Measurements from ENCODE around the gene SLC25A17. TPM values are rescaled to one million over a fixed set of nuclear protein-coding genes. Genes with fewer than 3 reads are reported as not detected.
"Not testable (repeated sequence)": the region's sequence is repeated elsewhere in the genome, so short reads cannot be mapped to it uniquely, and the experiment has no call there.

SLC25A17 gene
- total RNA-seq, 1 donor from 2014 or later: 14.7 TPM

DNA sequence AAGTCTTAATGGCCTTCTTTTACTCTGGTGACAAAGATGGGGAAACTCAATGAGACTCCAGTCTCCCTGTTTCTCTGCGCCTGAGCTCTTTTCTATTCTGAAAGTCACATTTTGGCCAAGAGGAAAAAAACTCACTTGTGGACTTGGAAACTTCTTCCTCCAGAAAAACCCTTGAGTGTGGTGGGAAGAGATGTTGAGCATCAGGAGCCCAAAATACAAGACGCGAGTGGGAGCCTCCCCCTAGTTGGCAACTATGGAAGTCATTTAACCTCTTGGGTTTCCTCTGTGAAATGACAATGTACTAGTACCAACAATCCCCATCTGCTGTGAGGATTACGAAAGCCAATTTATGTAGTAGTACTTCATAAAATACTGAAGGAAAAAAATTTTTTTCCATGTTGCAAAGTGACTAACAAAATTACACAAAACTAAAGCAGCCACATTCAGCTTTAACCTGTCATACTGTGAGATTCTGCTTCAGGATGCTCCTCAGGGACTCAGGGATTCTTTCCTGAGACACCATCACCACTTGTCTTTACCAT lies 524 bp upstream of the SLC25A17 start:
- no peak for DNase-seq (ENCODE audit: low read depth, low spot score)

GRCh38 chr22:40818192-40818746 lies 877 bp downstream of the SLC25A17 start:
- no peak for DNase-seq (ENCODE audit: low read depth, low spot score)

DNA sequence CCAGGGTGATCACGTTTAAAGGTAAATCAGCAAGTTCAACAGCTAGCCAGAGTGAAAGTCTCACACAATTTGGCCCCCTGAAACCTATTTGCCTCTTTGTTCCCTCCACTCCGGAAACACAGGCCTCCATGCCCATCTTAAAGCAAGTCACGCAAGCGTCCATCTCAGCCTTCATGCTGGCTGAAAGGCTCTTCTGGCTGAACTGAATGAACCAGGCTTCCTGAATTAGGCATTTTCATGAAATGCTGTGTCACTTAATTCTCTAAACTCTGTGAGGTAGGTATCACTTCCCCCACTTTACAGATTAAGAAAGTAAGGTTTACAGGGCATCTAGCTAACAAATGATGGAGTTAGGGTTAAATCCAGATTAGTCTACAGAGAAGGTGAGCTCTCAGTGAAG lies 1.4 kb downstream of the SLC25A17 start:
- DNase-seq (ENCODE audit: low read depth, low spot score): no peak

GRCh38 chr22:40813912-40814315 lies 5.2 kb downstream of the SLC25A17 start:
- no peak for DNase-seq (ENCODE audit: low read depth, low spot score)

DNA sequence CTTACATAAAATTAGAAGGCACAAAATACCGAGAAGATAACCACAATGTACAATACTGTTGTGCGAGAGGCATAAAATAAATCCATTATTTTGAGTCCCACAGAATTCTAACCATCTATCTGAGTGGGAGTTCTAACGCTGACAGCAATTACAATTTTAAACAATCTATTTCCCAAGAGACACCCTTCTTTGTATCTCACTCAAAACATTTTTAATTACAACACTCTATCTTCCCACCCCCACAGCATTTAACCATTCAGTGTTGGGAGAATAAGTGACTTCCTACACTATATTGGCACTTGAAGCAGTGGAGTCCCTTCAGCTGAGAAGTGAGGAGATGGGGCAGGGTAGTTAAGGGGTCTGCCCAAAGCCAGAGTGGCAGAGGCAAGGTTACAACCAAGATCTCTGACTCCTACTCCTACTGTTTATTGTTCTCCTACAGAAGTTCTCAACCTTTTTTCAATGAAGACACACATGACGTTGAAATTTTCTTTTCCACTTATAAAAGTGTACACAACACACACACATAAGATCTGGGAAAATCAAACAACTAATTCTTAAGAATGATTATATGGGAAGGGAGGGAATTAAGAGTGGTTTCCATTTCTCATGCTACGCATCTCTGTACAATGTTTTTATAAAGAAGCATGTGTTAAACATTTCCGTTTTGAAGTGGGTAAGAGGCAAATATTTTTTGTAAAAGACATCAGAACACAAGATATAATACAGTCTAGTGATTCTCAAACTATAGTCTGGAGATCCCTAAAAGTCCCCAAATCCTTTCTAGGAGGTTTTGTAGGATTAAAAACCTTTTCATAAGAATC lies 10.9 kb downstream of the SLC25A17 start:
- DNase-seq (ENCODE audit: low read depth, low spot score): no peak

DNA sequence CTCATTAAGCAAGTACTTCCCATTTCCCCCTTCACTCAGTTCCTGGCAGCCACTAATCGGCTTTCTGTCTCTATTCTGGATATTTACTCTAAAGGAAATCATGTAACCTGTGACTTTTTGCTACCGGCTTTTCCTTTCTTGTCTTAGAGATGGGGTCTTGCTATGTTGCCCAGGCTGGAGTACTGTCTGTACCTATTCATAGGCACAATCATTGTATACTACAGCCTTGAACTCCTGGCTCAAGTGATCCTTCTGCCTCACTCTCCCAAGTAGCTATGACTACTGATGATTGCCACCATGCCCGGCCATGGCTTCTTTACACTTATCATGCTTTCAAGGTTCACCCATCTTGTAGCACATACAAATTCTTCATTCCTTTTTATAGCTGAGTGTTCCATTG lies 12.4 kb downstream of the SLC25A17 start:
- DNase-seq (ENCODE audit: low read depth, low spot score): no peak

DNA sequence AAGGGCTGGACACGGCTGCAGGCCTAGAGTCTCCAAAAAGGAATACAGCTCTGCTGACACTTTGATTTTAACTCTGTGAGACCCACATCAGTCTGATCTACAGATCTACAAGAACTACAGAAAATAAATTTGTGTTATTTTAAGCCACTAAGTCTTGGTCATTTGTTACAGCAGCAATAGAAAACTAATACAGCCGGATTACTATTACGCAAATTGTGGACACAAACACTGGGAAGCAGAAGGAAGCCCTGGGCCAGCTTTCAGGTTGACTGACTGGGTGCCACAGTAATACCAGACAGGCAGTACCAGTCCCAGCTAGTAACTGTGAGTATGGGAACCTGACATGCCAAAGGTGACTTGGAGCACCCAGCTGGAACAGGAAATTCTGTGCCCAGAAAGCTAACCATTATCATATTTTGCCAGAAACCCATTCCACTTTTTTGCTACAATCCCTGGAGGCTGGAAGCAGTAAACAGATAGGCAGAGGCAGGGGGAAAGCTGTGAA lies 13.4 kb downstream of the SLC25A17 start:
- no peak for DNase-seq (ENCODE audit: low read depth, low spot score)

DNA sequence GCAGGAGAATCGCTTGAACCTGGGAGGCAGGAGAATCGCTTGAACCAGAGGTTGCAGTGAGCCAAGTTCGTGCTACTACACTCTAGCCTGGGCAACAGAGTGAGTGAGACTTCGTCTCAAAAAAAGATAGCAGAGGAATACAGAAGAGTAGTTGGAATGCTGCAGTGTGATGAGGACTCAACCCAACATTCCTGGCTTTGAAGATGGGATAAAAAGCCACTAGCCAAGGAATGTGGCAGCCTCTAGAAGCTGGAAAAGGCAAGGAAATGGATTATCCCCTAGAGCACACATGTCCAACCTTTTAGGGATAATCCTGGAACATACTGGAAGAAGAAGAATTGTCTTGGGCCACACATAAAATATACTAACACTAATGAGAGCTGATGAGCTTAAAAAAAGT lies 13.9 kb downstream of the SLC25A17 start:
- no peak for DNase-seq (ENCODE audit: low read depth, low spot score)

- DNase-seq (ENCODE audit: low read depth, low spot score): no peak
These were observed 15.8 kb downstream of the SLC25A17 start for GRCh38 chr22:40803321-40803720.

DNA sequence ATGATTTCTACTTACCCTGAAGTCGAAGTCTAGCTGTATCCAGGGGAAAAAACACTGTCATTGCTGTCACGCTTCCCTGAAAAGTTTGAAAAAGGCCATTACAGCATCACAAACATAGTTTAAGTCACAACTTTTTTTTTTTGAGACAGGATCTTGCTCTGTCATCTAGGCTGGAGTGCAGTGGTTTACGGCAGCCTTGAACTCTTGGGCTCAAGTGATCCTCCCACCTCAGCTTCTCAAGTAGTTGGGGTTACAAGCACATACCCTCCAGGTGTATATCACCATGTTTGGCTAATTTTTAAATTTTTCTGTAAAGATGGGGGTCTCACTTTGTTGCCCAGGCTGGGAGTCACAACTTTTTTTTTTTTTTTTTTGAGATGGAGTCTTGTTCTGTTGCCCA lies 20.1 kb downstream of the SLC25A17 start:
- no peak for DNase-seq (ENCODE audit: low read depth, low spot score)

GRCh38 chr22:40797427-40797826 lies 21.7 kb downstream of the SLC25A17 start:
- DNase-seq (ENCODE audit: low read depth, low spot score): no peak

- no peak for DNase-seq (ENCODE audit: low read depth, low spot score)
These were observed 26.7 kb downstream of the SLC25A17 start for GRCh38 chr22:40792451-40792850.

DNA sequence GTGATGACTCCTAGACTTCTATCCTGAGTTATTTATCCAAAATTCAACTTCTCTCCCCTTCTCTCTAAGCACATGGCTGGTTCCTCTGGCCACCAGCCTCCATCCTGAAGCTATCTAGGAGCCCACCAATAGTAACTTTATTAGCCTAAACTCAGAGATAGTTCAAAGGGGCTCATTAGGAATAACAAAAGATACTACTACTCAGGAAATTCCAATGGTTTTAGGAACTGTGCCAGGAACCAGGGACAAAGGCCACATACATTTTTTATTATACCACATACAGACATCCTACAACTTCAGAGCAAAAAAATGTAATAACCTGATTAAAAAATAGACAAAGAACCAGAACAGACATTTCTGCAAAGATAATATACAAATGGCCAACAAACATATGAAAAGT lies 27.9 kb downstream of the SLC25A17 start:
- DNase-seq (ENCODE audit: low read depth, low spot score): peak; percentile 10

GRCh38 chr22:40789131-40789530 lies 30.0 kb downstream of the SLC25A17 start:
- DNase-seq (ENCODE audit: low read depth, low spot score): no peak

DNA sequence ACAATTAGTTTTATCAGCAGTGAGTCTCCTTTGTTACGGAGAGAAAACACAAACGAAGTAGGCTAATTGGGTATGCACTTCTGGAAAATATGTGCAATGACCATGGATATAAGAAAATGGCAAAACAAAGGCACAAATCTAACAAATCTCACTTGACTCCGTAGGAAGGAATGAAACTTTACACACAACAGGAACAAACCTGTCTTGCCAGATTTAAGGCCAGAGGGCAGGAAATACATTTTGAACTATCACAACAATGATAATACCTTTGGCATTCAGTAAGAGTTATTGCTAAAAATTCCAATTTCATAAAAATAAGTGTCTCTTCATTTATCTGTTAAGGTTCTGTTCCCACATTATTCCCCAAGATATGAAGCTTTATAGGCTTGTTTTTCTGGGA lies 36.6 kb downstream of the SLC25A17 start:
- no peak for DNase-seq (ENCODE audit: low read depth, low spot score)

DNA sequence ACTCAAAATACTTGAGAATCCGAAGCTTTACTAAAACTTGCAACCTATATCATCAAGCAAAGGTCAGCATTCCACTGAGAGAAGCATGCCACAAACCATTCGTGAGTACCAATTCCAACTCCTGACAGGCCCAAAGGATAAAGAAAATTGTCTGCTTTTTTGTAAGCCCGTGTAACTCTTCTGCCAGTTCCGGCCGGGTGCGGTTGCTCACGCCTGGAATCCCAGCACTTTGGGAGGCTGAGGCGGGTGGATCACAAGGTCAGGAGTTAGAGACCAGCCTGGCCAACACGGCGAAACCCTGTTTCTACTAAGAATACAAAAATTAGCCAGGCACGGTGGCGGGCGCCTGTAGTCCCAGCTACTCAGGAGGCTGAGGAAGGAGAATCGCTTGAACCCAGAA lies 37.4 kb downstream of the SLC25A17 start:
- DNase-seq (ENCODE audit: low read depth, low spot score): not testable (repeated sequence)

DNA sequence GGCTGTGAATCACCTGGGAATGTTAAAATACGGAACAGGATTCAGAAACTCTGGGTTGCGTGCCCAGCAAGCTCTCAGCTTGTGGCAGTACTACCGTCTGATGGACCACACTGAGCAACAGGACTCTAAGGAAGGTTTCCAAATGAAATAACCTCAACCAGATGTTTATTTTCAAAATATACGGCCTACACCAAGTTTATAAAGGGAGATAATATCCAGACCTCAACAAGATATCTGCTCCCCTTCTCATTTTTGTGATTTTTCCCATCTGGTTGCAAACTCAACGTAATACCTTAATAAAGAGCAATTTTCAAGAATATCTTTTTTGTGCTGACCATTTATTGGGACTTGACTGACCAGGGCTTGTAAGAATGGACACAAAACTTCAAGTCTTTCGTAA lies 49.4 kb downstream of the SLC25A17 start:
- DNase-seq (ENCODE audit: low read depth, low spot score): no peak

DNA sequence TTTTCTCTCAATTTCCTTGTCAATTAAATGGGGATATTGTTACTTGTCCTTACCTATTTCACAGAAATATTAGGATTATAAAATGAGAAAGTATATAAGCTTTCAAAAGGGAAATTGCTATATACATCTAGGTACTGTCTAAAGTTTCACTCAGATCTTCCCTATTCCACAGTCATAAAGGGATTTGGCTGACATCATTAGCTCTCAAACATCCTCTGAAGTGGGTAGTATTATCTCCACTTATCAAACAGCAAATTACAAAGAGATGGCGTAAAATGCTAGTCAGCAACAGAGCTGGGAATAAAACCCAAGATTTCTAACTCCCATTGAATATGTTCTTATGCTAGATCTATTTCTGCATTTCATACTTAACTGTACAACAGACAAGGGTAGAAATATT lies 50.9 kb downstream of the SLC25A17 start:
- DNase-seq (ENCODE audit: low read depth, low spot score): no peak

DNA sequence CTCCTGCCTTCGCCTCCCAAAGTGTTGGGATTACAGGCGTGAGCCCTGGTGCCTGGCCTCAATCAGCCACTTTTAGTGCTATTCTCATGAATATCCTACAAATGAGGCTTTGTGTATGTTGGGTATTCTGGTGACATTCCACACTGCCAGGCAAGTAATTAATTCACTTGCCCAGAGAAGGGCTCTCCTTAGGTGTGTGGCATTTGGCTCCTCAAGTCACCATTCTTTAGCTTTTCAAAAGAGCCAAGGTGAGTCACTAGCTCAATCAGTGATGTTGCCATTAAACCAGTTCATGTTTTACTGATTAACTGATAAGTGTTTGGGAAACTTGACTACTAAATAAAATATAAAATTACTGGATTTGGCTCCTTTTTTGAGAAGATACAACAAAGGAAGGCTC lies 52.2 kb downstream of the SLC25A17 start:
- DNase-seq (ENCODE audit: low read depth, low spot score): no peak

- DNase-seq (ENCODE audit: low read depth, low spot score): no peak
These were observed 54.2 kb downstream of the SLC25A17 start for GRCh38 chr22:40764763-40765441.

GRCh38 chr22:40759294-40759840 lies 59.8 kb downstream of the SLC25A17 start:
- no peak for DNase-seq (ENCODE audit: low read depth, low spot score)

DNA sequence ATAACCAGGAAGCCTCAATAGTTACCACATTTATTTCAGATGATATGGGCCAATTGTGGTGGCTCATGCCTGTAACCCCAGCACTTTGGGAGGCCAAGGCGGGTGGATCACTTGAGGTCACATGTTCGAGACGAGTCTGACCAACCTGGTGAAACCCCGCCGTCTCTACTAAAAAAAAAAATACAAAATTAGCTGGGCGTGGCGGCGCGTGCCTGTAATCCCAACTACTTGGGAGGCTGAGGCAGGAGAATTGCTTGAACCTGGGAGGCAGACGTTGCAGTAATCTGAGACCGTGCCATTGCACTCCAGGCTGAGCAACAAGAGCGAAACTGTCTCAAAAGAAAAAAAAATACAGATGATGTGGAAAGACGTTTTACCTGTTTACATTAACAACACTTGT lies 60.3 kb downstream of the SLC25A17 start:
- DNase-seq (ENCODE audit: low read depth, low spot score): not testable (repeated sequence)
